SK-N-SH treated with all-trans-retinoic acid at 6 μM for 48 hours (cell line): ENCODE measurements around the gene CLK2.

Experiments used
- ATAC-seq: fragments of 200-7000 bp; cut with Tn5 transposase; 3 replicates; pipeline ENCODE4 v1.9.1; 2020; ENCODE audit warnings: mild to moderate bottlenecking, moderate library complexity
- ARNTL ChIP-seq: fragments of 450-650 bp; formaldehyde crosslinking; IDR thresholded peaks from 2 replicates; pipeline ENCODE4 v1.5.0; 2020; ENCODE audit warnings: low read depth, mild to moderate bottlenecking, moderate library complexity, borderline replicate concordance
- BACH2 ChIP-seq: fragments of 250-450 bp; sonication (Bioruptor Pico); IDR thresholded peaks from 2 replicates; pipeline ENCODE4 v1.9.0; 2021; ENCODE audit warnings: mild to moderate bottlenecking, borderline replicate concordance
- CSDC2 ChIP-seq: fragments of 250-450 bp; sonication (Bioruptor Pico); IDR thresholded peaks from 2 replicates; pipeline ENCODE4 v1.5.0; 2020; ENCODE audit warnings: mild to moderate bottlenecking, moderate library complexity
- CSRNP3 ChIP-seq: fragments of 250-450 bp; sonication (Bioruptor Pico); IDR thresholded peaks from 2 replicates; pipeline ENCODE4 v1.5.1; 2021; ENCODE audit warnings: mild to moderate bottlenecking, moderate library complexity
- ESRRG ChIP-seq: fragments of 250-450 bp; sonication (Bioruptor Pico); IDR thresholded peaks from 2 replicates; pipeline ENCODE4 v1.6.1; 2021; ENCODE audit warnings: mild to moderate bottlenecking
- GLIS3 ChIP-seq: fragments of 250-450 bp; sonication (Bioruptor Pico); IDR thresholded peaks from 2 replicates; pipeline ENCODE4 v1.5.0; 2020; ENCODE audit warnings: mild to moderate bottlenecking, moderate library complexity
- ISL1 ChIP-seq: fragments of 250-450 bp; sonication (Bioruptor Pico); IDR thresholded peaks from 2 replicates; pipeline ENCODE4 v2.1.2; 2022; ENCODE audit warnings: mild to moderate bottlenecking, moderate library complexity
- RARB ChIP-seq: fragments of 250-450 bp; sonication (Bioruptor Pico); IDR thresholded peaks from 2 replicates; pipeline ENCODE4 v1.8.0; 2021; ENCODE audit warnings: mild to moderate bottlenecking, moderate library complexity
- TOX ChIP-seq: fragments of 250-450 bp; sonication (Bioruptor Pico); IDR thresholded peaks from 2 replicates; pipeline ENCODE4 v1.8.0; 2021; ENCODE audit warnings: mild to moderate bottlenecking, moderate library complexity, borderline replicate concordance
- TSHZ2 ChIP-seq: fragments of 250-450 bp; sonication (Bioruptor Pico); IDR thresholded peaks from 2 replicates; pipeline ENCODE4 v1.5.0; 2020; ENCODE audit warnings: mild to moderate bottlenecking, moderate library complexity
- ZC3H10 ChIP-seq: fragments of 250-450 bp; sonication (Bioruptor Pico); IDR thresholded peaks from 2 replicates; pipeline ENCODE4 v1.5.1; 2021; ENCODE audit warnings: mild to moderate bottlenecking, moderate library complexity
- ZFP30 ChIP-seq: fragments of 450-650 bp; formaldehyde crosslinking; IDR thresholded peaks from 2 replicates; pipeline ENCODE4 v1.5.0; 2022; ENCODE audit warnings: mild to moderate bottlenecking, moderate library complexity
- ZNF565 ChIP-seq: fragments of 450-650 bp; formaldehyde crosslinking; conservative IDR thresholded peaks from 2 replicates; pipeline ENCODE4 v1.5.0; 2020; ENCODE audit warnings: low read depth, mild to moderate bottlenecking, moderate library complexity
- ZNF70 ChIP-seq: fragments of 450-650 bp; formaldehyde crosslinking; IDR thresholded peaks from 2 replicates; pipeline ENCODE4 v1.5.0; 2020; ENCODE audit warnings: mild to moderate bottlenecking, moderate library complexity
- ZNF8 ChIP-seq: fragments of 450-650 bp; formaldehyde crosslinking; IDR thresholded peaks from 2 replicates; pipeline ENCODE4 v1.5.0; 2020; ENCODE audit warnings: mild to moderate bottlenecking, moderate library complexity
- TF ChIP-seq, protein P1 (sequence below): fragments of 250-450 bp; sonication (Bioruptor Pico); IDR thresholded peaks from 2 replicates; pipeline ENCODE4 v1.8.0; 2020; ENCODE audit warnings: mild to moderate bottlenecking, moderate library complexity, borderline replicate concordance
- TF ChIP-seq, protein P2 (sequence below): fragments of 250-450 bp; sonication (Bioruptor Pico); IDR thresholded peaks from 2 replicates; pipeline ENCODE4 v1.8.0; 2021; ENCODE audit warnings: low read depth, mild to moderate bottlenecking, moderate library complexity, borderline replicate concordance
- TF ChIP-seq, protein P3 (sequence below): fragments of 250-450 bp; sonication (Bioruptor Pico); IDR thresholded peaks from 2 replicates; pipeline ENCODE4 v1.5.1; 2020; ENCODE audit warnings: low read depth, mild to moderate bottlenecking, moderate library complexity

CLK2 gene

DNA sequence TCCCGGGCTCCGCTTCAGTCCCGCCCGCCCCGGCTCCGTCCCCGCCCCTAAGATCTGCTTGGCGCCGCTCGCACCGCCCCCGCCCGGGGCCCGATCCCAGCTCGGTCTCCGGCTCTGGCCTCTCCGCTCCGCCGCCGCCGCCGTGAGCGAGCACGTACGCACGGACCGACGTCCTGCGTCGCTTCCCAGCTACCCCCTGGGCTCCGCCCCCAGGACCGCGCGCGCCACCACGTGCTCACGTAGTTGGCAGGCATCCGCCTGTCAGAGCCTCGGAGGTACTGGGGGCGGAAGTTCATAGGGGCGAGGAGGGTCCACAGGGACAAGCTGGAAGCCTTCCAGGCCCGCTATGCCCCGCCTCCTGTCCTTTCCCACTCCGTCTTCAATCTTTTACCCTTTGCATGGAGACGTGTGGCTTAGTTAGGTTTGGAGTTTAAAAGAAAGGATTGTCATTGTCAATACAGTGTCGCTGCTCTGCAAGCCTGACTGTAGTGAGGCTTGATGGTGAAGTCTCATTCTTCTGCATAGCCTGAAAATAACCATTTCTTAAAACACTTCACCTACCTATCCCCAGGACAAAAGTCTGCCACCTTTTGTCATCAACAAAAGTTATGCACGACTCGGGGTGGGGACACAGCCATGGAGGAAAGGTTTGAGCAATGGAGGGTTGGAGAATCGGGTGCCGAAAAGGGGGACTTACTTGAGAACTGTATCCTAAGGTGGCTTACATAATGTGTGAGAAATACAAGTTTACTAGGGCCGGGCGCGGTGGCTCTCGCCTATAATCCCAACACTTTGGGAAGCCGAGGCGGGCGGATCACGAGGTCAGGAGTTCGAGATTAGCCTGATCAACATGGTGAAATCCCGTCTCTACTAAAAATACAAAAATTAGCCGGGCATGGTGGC is at the start of gene CLK2:
Gene CLK2 (minus strand): TSS at position 162 of the 903 bp plus-strand sequence. CDS start 2,527 bp downstream, outside the sequence.
- TF ChIP-seq ZNF70 (CRISPR knock-in tag) = no peak
- no peak for TF ChIP-seq ZFP30 (CRISPR knock-in tag)
- TF ChIP-seq ESRRG (CRISPR knock-in tag) = no peak
- no peak for TF ChIP-seq CSDC2
- TF ChIP-seq, protein P1, sequence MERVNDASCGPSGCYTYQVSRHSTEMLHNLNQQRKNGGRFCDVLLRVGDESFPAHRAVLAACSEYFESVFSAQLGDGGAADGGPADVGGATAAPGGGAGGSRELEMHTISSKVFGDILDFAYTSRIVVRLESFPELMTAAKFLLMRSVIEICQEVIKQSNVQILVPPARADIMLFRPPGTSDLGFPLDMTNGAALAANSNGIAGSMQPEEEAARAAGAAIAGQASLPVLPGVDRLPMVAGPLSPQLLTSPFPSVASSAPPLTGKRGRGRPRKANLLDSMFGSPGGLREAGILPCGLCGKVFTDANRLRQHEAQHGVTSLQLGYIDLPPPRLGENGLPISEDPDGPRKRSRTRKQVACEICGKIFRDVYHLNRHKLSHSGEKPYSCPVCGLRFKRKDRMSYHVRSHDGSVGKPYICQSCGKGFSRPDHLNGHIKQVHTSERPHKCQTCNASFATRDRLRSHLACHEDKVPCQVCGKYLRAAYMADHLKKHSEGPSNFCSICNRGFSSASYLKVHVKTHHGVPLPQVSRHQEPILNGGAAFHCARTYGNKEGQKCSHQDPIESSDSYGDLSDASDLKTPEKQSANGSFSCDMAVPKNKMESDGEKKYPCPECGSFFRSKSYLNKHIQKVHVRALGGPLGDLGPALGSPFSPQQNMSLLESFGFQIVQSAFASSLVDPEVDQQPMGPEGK (CRISPR knock-in tag) = no peak
- TF ChIP-seq ARNTL = no peak
- peak; percentile 87 for ATAC-seq

GRCh38 chr1:155322571-155322952 is 49.3 kb upstream of the CLK2 start:
- TF ChIP-seq, protein P2, sequence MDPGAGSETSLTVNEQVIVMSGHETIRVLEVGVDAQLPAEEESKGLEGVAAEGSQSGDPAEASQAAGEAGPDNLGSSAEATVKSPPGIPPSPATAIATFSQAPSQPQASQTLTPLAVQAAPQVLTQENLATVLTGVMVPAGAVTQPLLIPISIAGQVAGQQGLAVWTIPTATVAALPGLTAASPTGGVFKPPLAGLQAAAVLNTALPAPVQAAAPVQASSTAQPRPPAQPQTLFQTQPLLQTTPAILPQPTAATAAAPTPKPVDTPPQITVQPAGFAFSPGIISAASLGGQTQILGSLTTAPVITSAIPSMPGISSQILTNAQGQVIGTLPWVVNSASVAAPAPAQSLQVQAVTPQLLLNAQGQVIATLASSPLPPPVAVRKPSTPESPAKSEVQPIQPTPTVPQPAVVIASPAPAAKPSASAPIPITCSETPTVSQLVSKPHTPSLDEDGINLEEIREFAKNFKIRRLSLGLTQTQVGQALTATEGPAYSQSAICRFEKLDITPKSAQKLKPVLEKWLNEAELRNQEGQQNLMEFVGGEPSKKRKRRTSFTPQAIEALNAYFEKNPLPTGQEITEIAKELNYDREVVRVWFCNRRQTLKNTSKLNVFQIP (CRISPR knock-in tag) = no peak
- TF ChIP-seq ZNF70 (CRISPR knock-in tag) = no peak
- TF ChIP-seq CSRNP3 = no peak
- no peak for TF ChIP-seq ZNF8 (CRISPR knock-in tag)
- TF ChIP-seq ISL1 (CRISPR knock-in tag) = no peak
- no peak for TF ChIP-seq TSHZ2
- TF ChIP-seq ZC3H10 (CRISPR knock-in tag) = no peak
- TF ChIP-seq, protein P3, sequence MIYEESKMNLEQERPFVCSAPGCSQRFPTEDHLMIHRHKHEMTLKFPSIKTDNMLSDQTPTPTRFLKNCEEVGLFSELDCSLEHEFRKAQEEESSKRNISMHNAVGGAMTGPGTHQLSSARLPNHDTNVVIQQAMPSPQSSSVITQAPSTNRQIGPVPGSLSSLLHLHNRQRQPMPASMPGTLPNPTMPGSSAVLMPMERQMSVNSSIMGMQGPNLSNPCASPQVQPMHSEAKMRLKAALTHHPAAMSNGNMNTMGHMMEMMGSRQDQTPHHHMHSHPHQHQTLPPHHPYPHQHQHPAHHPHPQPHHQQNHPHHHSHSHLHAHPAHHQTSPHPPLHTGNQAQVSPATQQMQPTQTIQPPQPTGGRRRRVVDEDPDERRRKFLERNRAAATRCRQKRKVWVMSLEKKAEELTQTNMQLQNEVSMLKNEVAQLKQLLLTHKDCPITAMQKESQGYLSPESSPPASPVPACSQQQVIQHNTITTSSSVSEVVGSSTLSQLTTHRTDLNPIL (CRISPR knock-in tag) = no peak
- no peak for TF ChIP-seq CSDC2
- no peak for TF ChIP-seq ZNF565
- TF ChIP-seq BACH2 (CRISPR knock-in tag) = no peak
- no peak for TF ChIP-seq TOX (CRISPR knock-in tag)
- no peak for TF ChIP-seq RARB (CRISPR knock-in tag)
- TF ChIP-seq GLIS3 (CRISPR knock-in tag) = no peak
- TF ChIP-seq, protein P1 (CRISPR knock-in tag) = no peak
- no peak for ATAC-seq
